ENCODE measurements around the gene KRTAP6-3.

DNA sequence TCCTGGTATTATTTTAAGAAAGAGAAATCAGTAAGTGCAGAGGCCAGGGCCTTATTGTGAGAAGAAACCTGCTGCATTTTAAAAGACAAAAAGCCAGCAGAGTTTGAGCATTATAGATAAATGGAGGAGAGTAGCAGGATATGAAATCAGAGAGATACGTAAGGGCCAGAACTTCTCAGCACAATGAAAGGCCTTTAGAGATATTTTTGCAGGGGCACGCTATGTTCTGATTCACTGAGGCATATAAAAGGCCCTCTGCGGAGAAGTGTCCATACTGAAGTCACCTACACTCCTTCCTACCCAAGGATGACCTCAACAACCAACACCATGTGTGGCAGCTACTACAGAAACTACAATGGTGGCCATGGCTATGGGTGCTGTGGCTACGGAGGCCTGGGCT is at the start of gene KRTAP6-3:
- TF ChIP-seq, protein P1, sequence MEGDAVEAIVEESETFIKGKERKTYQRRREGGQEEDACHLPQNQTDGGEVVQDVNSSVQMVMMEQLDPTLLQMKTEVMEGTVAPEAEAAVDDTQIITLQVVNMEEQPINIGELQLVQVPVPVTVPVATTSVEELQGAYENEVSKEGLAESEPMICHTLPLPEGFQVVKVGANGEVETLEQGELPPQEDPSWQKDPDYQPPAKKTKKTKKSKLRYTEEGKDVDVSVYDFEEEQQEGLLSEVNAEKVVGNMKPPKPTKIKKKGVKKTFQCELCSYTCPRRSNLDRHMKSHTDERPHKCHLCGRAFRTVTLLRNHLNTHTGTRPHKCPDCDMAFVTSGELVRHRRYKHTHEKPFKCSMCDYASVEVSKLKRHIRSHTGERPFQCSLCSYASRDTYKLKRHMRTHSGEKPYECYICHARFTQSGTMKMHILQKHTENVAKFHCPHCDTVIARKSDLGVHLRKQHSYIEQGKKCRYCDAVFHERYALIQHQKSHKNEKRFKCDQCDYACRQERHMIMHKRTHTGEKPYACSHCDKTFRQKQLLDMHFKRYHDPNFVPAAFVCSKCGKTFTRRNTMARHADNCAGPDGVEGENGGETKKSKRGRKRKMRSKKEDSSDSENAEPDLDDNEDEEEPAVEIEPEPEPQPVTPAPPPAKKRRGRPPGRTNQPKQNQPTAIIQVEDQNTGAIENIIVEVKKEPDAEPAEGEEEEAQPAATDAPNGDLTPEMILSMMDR (IDR thresholded peaks at IDR 0.05), result no peak
- no peak for TF ChIP-seq POLR2A (IDR thresholded peaks at IDR 0.05)

Data from uterus (tissue), 2 donors.